Esophagus squamous epithelium (tissue), 4 donors: ENCODE results near the gene TOX2.

ENCODE experiments used
- CTCF ChIP-seq, 6 experiments: fragments of 450-650 bp in 4 of 6; fragments of 200-600 bp in 2 of 6; sonication (generic) in 2 of 6; IDR thresholded peaks; one replicate each; pipeline ENCODE4 v1.5.1; 2016 to 2019; ENCODE audit warnings: antibody characterized with exemption in 6 of 6, mild to moderate bottlenecking in 4 of 6, moderate library complexity in 4 of 6
- POLR2A ChIP-seq, 4 donors: fragments of 450-650 bp; IDR thresholded peaks; one replicate each; pipeline ENCODE4 v1.6.1; 2017; ENCODE audit warnings: antibody characterized with exemption in 4 of 4, mild to moderate bottlenecking in 4 of 4, moderate library complexity in 3 of 4

GRCh38 chr20:44106615-44107014, 192.0 kb downstream of the TOX2 start:
- no peak for TF ChIP-seq POLR2A (IDR thresholded peaks at IDR 0.05)
- TF ChIP-seq CTCF (IDR thresholded peaks at IDR 0.05): no peak
